Type B pancreatic cell (in vitro differentiated cells): ENCODE results near the gene TSR3. TPM values are rescaled to one million over a fixed set of nuclear protein-coding genes. Genes with fewer than 3 reads are reported as not detected.

Source experiments
- DNase-seq: peaks from one replicate; pipeline ENCODE4 v3.0.0; 2021; ENCODE audit warnings: mixed read lengths; ENCODE audit not compliant: unreplicated experiment; ENCODE audit errors: extremely low spot score
- H3K27ac Mint-ChIP-seq: 2 replicates; pipeline ENCODE4 v1.8.0; 2021; ENCODE audit warnings: mild to moderate bottlenecking, mixed read lengths
- H3K27me3 Mint-ChIP-seq: 2 replicates; pipeline ENCODE4 v1.8.0; 2021; ENCODE audit warnings: mixed read lengths
- H3K36me3 Mint-ChIP-seq: 2 replicates; pipeline ENCODE4 v1.8.0; 2021; ENCODE audit warnings: mixed read lengths
- H3K4me1 Mint-ChIP-seq: one replicate; pipeline ENCODE4 v1.8.0; 2021; ENCODE audit warnings: mixed read lengths; ENCODE audit not compliant: unreplicated experiment
- H3K4me3 Mint-ChIP-seq: 2 replicates; pipeline ENCODE4 v1.8.0; 2021; ENCODE audit warnings: mild to moderate bottlenecking, mixed read lengths
- H3K9me3 Mint-ChIP-seq: 2 replicates; pipeline ENCODE4 v1.8.0; 2021; ENCODE audit warnings: mixed read lengths
- total RNA-seq: library from RNA; stranded (reverse); gene quantifications from 2 replicates; pipeline ENCODE4 v1.2.1, GENCODE V29; 2021; ENCODE audit warnings: low replicate concordance
- TF ChIP-seq, protein P1 (sequence below): fragments of 200-600 bp; sonication (generic); conservative IDR thresholded peaks from 2 replicates; pipeline ENCODE4 v1.5.0; 2021; ENCODE audit warnings: antibody characterized with exemption, mild to moderate bottlenecking

TSR3 gene
- total RNA-seq, 1 donor from 2014 or later = 53.1 TPM

GRCh38 chr16:1311212-1311737 is 40.4 kb downstream of the TSR3 start:
- Mint-ChIP-seq H3K27me3 (no peaks in the 10 kb centered on the region), H3K4me3 (peak overlapping the region; percentile 99), H3K4me1 (no peaks in the 10 kb centered on the region), H3K9me3 (no peaks in the 10 kb centered on the region), H3K27ac (peak overlapping the region; percentile 97), H3K36me3 (peaks cover 6% of the 10 kb centered on the region)
- DNase-seq = no peak
- TF ChIP-seq, protein P1, sequence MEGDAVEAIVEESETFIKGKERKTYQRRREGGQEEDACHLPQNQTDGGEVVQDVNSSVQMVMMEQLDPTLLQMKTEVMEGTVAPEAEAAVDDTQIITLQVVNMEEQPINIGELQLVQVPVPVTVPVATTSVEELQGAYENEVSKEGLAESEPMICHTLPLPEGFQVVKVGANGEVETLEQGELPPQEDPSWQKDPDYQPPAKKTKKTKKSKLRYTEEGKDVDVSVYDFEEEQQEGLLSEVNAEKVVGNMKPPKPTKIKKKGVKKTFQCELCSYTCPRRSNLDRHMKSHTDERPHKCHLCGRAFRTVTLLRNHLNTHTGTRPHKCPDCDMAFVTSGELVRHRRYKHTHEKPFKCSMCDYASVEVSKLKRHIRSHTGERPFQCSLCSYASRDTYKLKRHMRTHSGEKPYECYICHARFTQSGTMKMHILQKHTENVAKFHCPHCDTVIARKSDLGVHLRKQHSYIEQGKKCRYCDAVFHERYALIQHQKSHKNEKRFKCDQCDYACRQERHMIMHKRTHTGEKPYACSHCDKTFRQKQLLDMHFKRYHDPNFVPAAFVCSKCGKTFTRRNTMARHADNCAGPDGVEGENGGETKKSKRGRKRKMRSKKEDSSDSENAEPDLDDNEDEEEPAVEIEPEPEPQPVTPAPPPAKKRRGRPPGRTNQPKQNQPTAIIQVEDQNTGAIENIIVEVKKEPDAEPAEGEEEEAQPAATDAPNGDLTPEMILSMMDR = no peak

DNA sequence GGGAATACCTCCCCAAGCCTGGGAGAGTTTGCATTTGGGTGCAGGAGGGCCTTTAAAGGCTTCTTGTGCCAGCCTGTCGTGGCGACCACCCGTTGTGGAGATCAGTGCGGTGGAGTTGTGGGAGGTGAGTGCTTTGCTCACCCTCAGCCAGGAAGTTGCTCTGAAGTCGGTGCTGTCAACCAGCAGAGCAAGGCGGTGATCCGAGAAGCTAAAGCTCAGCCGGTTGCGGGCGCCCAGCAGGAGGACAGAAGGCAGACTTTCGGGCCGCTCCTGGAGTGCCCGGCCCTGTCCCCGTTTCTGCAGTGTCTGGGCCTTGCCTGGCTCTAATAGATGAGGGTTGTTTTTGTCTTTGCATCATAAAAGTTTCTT is 40.9 kb downstream of the TSR3 start:
- Mint-ChIP-seq H3K4me1 (no peaks in the 10 kb centered on the region), H3K27ac (peak overlapping the region; percentile 97), H3K4me3 (peak overlapping the region; percentile 99), H3K27me3 (no peaks in the 10 kb centered on the region), H3K36me3 (peaks cover 4% of the 10 kb centered on the region), H3K9me3 (no peaks in the 10 kb centered on the region)
- no peak for DNase-seq
- TF ChIP-seq, protein P1 = no peak

- H3K4me1 Mint-ChIP-seq = no peaks in the 10 kb centered on the region
- H3K4me3 Mint-ChIP-seq = peak overlapping the region; percentile 99
- no peak for DNase-seq
- TF ChIP-seq, protein P1 = no peak
- peak overlapping the region; percentile 97 for H3K27ac Mint-ChIP-seq
- H3K36me3 Mint-ChIP-seq = peaks cover 4% of the 10 kb centered on the region
- H3K9me3 Mint-ChIP-seq = no peaks in the 10 kb centered on the region
- no peaks in the 10 kb centered on the region for H3K27me3 Mint-ChIP-seq
Measured at GRCh38 chr16:1309888-1310831, 41.5 kb downstream of the TSR3 start.

DNA sequence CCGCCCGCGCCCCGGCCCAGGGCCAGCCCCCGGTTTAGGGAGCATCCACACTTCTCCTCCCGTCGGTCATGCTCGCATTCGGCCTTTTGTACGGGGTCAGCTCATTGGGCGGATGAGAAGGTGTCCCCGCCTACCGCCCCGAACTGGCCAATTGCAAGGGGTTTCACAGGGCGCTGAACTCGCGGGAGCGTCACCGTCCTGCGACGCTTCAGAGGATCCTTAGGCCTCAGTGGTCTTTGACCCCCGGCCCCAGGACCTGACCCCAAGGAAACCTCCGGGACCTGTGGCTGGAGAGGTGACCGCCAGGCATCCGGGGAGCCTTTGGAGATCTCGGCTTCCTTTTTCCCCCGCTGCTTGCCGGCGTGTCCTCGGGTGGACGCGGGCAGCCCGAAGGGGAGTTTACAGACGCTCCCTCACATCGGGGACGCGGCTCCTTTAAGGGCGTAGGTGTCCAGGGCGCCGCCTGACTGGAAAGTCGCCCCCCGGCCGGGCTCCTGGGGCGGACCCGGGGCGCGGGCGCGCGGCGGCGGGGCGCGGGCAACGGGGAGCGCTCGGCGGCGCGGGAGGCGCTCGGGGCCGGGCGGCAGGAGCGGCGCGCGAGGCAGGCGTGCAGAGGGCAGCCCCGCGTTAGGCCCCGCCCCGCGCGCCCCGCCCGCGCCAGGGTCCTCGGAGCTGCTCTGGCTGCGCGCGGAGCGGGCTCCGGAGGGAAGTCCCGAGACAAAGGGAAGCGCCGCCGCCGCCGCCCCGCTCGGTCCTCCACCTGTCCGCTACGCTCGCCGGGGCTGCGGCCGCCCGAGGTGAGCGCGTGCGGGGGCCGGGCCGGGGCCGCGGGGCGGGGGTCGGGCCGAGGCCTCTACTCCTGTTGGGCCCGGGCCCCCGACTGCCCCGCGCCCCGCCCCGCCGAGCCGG is 42.4 kb downstream of the TSR3 start, which contains the start of gene UBE2I:
Gene UBE2I, plus strand, starts transcription at position 660 of the 909 bp plus-strand sequence. CDS start 4,395 bp downstream, outside the sequence.
- TF ChIP-seq, protein P1 = no peak
- Mint-ChIP-seq H3K36me3 (peaks cover 4% of the 10 kb centered on the region), H3K4me1 (no peaks in the 10 kb centered on the region), H3K4me3 (peak within 1 kb of the TSS; percentile 99), H3K27me3 (no peaks in the 10 kb centered on the region), H3K27ac (peak within 1 kb of the TSS; percentile 99), H3K9me3 (no peaks in the 10 kb centered on the region)
- DNase-seq = peak; percentile 98
